Pancreas (tissue), 10 donors: Measurements from ENCODE around the gene HMX1. TPM values are rescaled to one million over a fixed set of nuclear protein-coding genes. Genes with fewer than 3 reads are reported as not detected.

Source experiments
- ATAC-seq, 4 donors: fragments of 200-7000 bp; cut with Tn5 transposase; one replicate each; pipeline versions ENCODE4 v1.8.0 to v1.9.1; 2020; ENCODE audit warnings: mild to moderate bottlenecking in 4 of 4, moderate library complexity in 4 of 4
- DNase-seq, 6 donors: peaks; one replicate each; pipeline ENCODE4 v3.0.0-alpha.2; 2020
- FAIRE-seq: peaks from 2 replicates; lab custom pipeline; 2012; peaks lifted over from hg19 to GRCh38; lab: Jason Lieb, UNC
- H3K27ac ChIP-seq, 4 donors: fragments of 200-600 bp; sonication (generic); 1 replicate in 3 of 4; 2 replicates in 1 of 4; pipeline versions ENCODE4 v1.5.0 to v1.8.0; 2020
- H3K27me3 ChIP-seq, 4 donors: fragments of 200-600 bp; one replicate each; pipeline ENCODE4 v1.8.0; 2021
- H3K36me3 ChIP-seq, 3 donors: fragments of 200-600 bp; sonication (generic) in 1 of 3; one replicate each; pipeline versions ENCODE4 v1.5.0 to v1.8.0; 2020 to 2021
- H3K4me1 ChIP-seq, 3 donors: fragments of 200-600 bp; one replicate each; pipeline ENCODE4 v1.8.0; 2021
- H3K4me3 ChIP-seq, 4 donors: fragments of 200-600 bp; sonication (generic) in 2 of 4; one replicate each; pipeline versions ENCODE4 v1.5.0 to v1.8.0; 2020 to 2021
- H3K9me3 ChIP-seq, 4 donors: fragments of 200-600 bp; one replicate each; pipeline ENCODE4 v1.8.0; 2021
- CTCF ChIP-seq, 4 donors: fragments of 200-600 bp; sonication (generic) in 3 of 4; IDR thresholded peaks; one replicate each; pipeline versions ENCODE4 v1.5.0 to v1.8.0; 2021; ENCODE audit warnings: antibody characterized with exemption in 4 of 4
- WGBS, 2 donors: extraction: QIAGEN DNeasy Blood & Tissue Kit; methylation state at CpG; one replicate each; pipeline ENCODE4 v1.1.7; 2013; 5-methylcytosine and 5-hydroxymethylcytosine counted together
- intact Hi-C, 3 donors: fragments of 100-400 bp; cut with DNase I; formaldehyde crosslinking; loops; one replicate each; pipeline versions ENCODE4 v1.11.1 to v1.14.2; 2022
- polyA plus RNA-seq, 2 donors: library from polyadenylated mRNA; stranded (reverse); fragments of 200-250 nt; gene quantifications; one replicate each; pipeline ENCODE4 v1.2.3, GENCODE V29; 2013
- total RNA-seq, 6 donors: library from RNA; stranded (reverse); fragmentation: NEBNext Ultra II Directional in 4 of 6; extraction: Animal tissue kit (Norgen Biotek cat#: 25700) in 4 of 6; gene quantifications; one replicate each; pipeline versions ENCODE4 v1.2.1 to v1.2.4, GENCODE V29; 2021 to 2023
- donor health status: healthy with polysubstance abuse.
- donor health status: DM: no; HTN: no; CAD: no; lungs with moderate emphysema.
- donor health status: DM: no; HTN: no; CAD: no.
- donor health status: control.
- donor health status: control.
- donor health status: Bipolar disorder and iron deficiency.
- donor health status: DM: yes; HTN: yes; CAD: no.
- donor health status: DM: no; HTN: no; CAD: no.
- donor health status: DM: no; HTN: no; CAD: no.
- donor health status: DM: yes; HTN: yes; CAD: no.

The HMX1 gene
- total and polyA plus RNA-seq, 8 donors: not detected

GRCh38 chr4:8860892-8861575 is 10.6 kb downstream of the HMX1 start:
- H3K27ac ChIP-seq: no peak overlapping the region
- H3K27me3 ChIP-seq: peaks cover 0 to 75% (median 10%) of the 10 kb centered on the region in 4 donors
- ATAC-seq (peak in 1 of 4 donors; percentile 62), FAIRE-seq (no peak), DNase-seq (peak in 1 of 6 donors; percentile 44)
- H3K9me3 ChIP-seq: no peaks in the 10 kb centered on the region
- H3K4me3 ChIP-seq: peak overlapping the region in 1 of 4 donors; percentile 26
- no peaks in the 10 kb centered on the region for H3K4me1 ChIP-seq
- intact Hi-C loops: no loop called here
- WGBS, 2 donors: 0 to 1% methylated on average over 64 to 79 of the region's 82 CpGs
- no peaks in the 10 kb centered on the region for H3K36me3 ChIP-seq
- no peak for TF ChIP-seq CTCF (IDR thresholded peaks at IDR 0.05)

- Histone ChIP-seq H3K9me3 (no peaks in the 10 kb centered on the region), H3K27me3 (peaks cover 0 to 76% (median 10%) of the 10 kb centered on the region in 4 donors), H3K4me3 (peak overlapping the region in 1 of 4 donors; percentile 26), H3K36me3 (no peaks in the 10 kb centered on the region), H3K4me1 (no peaks in the 10 kb centered on the region), H3K27ac (no peak overlapping the region)
- no peak for FAIRE-seq
- DNase-seq: peak in 1 of 6 donors; percentile 70
- no peak for TF ChIP-seq CTCF (IDR thresholded peaks at IDR 0.05)
- intact Hi-C loops: no loop called here
- ATAC-seq: peak in 1 of 4 donors; percentile 13
- 1 to 3% methylated on average over 52 to 70 of the region's 70 CpGs for WGBS, 2 donors
Observed at GRCh38 chr4:8860096-8860891, 11.3 kb downstream of the HMX1 start.

- DNase-seq: peak in 1 of 6 donors; percentile 61
- Histone ChIP-seq H3K9me3 (no peaks in the 10 kb centered on the region), H3K36me3 (no peaks in the 10 kb centered on the region), H3K27me3 (peaks cover 0 to 73% (median 10%) of the 10 kb centered on the region in 4 donors), H3K4me1 (no peaks in the 10 kb centered on the region), H3K4me3 (no peak overlapping the region), H3K27ac (no peak overlapping the region)
- FAIRE-seq: no peak
- ATAC-seq: no peak
- TF ChIP-seq CTCF (IDR thresholded peaks at IDR 0.05): no peak
- 3 to 4% methylated on average over 23 to 38 of the region's 38 CpGs for WGBS, 2 donors
- intact Hi-C loops: no loop called here
Observed at GRCh38 chr4:8859550-8860095, 12.0 kb downstream of the HMX1 start.

- intact Hi-C loops: no loop called here
- TF ChIP-seq CTCF (IDR thresholded peaks at IDR 0.05): no peak
- DNase-seq (peak in 1 of 6 donors; percentile 45), ATAC-seq (no peak), FAIRE-seq (no peak)
- no peak overlapping the region for H3K27ac ChIP-seq
- no peaks in the 10 kb centered on the region for H3K4me1 ChIP-seq
- no peak overlapping the region for H3K4me3 ChIP-seq
- no peaks in the 10 kb centered on the region for H3K36me3 ChIP-seq
- no peaks in the 10 kb centered on the region for H3K9me3 ChIP-seq
- H3K27me3 ChIP-seq: peaks cover 0 to 66% (median 10%) of the 10 kb centered on the region in 4 donors
- 3 to 4% methylated on average over 15 to 19 of the region's 19 CpGs for WGBS, 2 donors
Observed at GRCh38 chr4:8858701-8859210, 12.9 kb downstream of the HMX1 start.
